A549 (cell line): ENCODE data around the gene DDX54. TPM values are rescaled to one million over a fixed set of nuclear protein-coding genes. Genes with fewer than 3 reads are reported as not detected.

Experiments
- ATAC-seq, 2 experiments: fragments of 200-7000 bp in 1 of 2; fragments of >200 bp in 1 of 2; cut with Nextera tagmentation in 1 of 2; cut with Tn5 transposase in 1 of 2; 3 replicates each; pipeline versions ENCODE4 v1.8.0 to v1.9.1; 2018 to 2020; ENCODE audit warnings: mild to moderate bottlenecking in 1 of 2, moderate library complexity in 1 of 2
- CTCF ChIA-PET: fragments of 300-600 bp; sonication (Branson Sonifier 250); formaldehyde crosslinking; extraction: SDS; loops from one replicate; lab custom pipeline; 2021; ENCODE audit warnings: antibody characterized with exemption, inconsistent platforms; lab: Yijun Ruan, JAX
- POLR2A ChIA-PET: fragments of 350-600 bp; formaldehyde crosslinking; extraction: SDS; loops from one replicate; lab custom pipeline; 2021; ENCODE audit warnings: antibody characterized with exemption, inconsistent platforms; lab: Yijun Ruan, JAX
- DNase-seq, 2 experiments: peaks; one replicate each; pipeline versions ENCODE4 v3.0.0 to v3.0.0-alpha.2; 2011 to 2016; ENCODE audit warnings: low read depth in 1 of 2, low spot score in 1 of 2
- FAIRE-seq: peaks from 2 replicates; lab custom pipeline; 2011; peaks lifted over from hg19 to GRCh38; lab: Jason Lieb, UNC
- H3K27ac ChIP-seq, 2 experiments: fragments of >200 bp; sonication (Bioruptor Twin); formaldehyde crosslinking; 3 replicates each; pipeline ENCODE4 v1.5.1; 2016 to 2017
- H3K4me1 ChIP-seq: fragments of >200 bp; sonication (Bioruptor Twin); formaldehyde crosslinking; 3 replicates; pipeline ENCODE4 v1.6.1; 2016
- H3K4me2 ChIP-seq: fragments of >200 bp; sonication (Bioruptor Twin); formaldehyde crosslinking; 3 replicates; pipeline ENCODE4 v1.6.1; 2016
- H3K4me3 ChIP-seq: fragments of >200 bp; sonication (Bioruptor Twin); formaldehyde crosslinking; 3 replicates; pipeline ENCODE4 v1.5.1; 2016
- H3K9me3 ChIP-seq: fragments of >200 bp; sonication (Bioruptor Twin); formaldehyde crosslinking; 3 replicates; pipeline ENCODE4 v1.6.1; 2016
- CEBPB ChIP-seq, 2 experiments: fragments of >200 bp in 1 of 2; sonication (Bioruptor Twin) in 1 of 2; formaldehyde crosslinking in 1 of 2; IDR thresholded peaks; 2 replicates each; pipeline ENCODE4 v1.6.1; 2012 to 2016
- CTCF ChIP-seq: fragments of >200 bp; sonication (Bioruptor Twin); formaldehyde crosslinking; IDR thresholded peaks from 3 replicates; pipeline ENCODE4 v1.5.1; 2016
- E2F6 ChIP-seq: IDR thresholded peaks from 2 replicates; pipeline ENCODE4 v1.6.1; 2012; ENCODE audit warnings: low read depth, borderline replicate concordance
- EHF ChIP-seq: fragments of 250-450 bp; sonication (Bioruptor Pico); IDR thresholded peaks from 2 replicates; pipeline ENCODE4 v1.5.0; 2020; ENCODE audit warnings: mild to moderate bottlenecking
- EHMT2 ChIP-seq: fragments of 200-600 bp; sonication (generic); IDR thresholded peaks from 2 replicates; pipeline ENCODE4 v1.6.1; 2016; ENCODE audit warnings: antibody characterized with exemption, low read depth, mild to moderate bottlenecking, moderate library complexity
- ESRRA ChIP-seq: fragments of 150-350 bp; IDR thresholded peaks from 2 replicates; pipeline ENCODE4 v1.6.1; 2014; ENCODE audit warnings: mild to moderate bottlenecking, low read length, borderline replicate concordance
- FOSB ChIP-seq: fragments of 250-450 bp; sonication (Bioruptor Pico); IDR thresholded peaks from 2 replicates; pipeline ENCODE4 v1.5.0; 2020; ENCODE audit warnings: mild to moderate bottlenecking, moderate library complexity
- FOSL2 ChIP-seq, 2 experiments: fragments of 450-650 bp in 1 of 2; fragments of >200 bp in 1 of 2; sonication (Bioruptor Twin) in 1 of 2; formaldehyde crosslinking; IDR thresholded peaks; 2 replicates each; pipeline versions ENCODE4 v1.5.0 to v1.6.1; 2016 to 2020; ENCODE audit warnings: mild to moderate bottlenecking in 1 of 2, moderate library complexity in 1 of 2
- FOXS1 ChIP-seq: fragments of 250-450 bp; sonication (Bioruptor Pico); IDR thresholded peaks from 2 replicates; pipeline ENCODE4 v1.5.0; 2020; ENCODE audit warnings: mild to moderate bottlenecking, moderate library complexity
- HDAC2 ChIP-seq: fragments of 200-600 bp; sonication (generic); IDR thresholded peaks from 2 replicates; pipeline ENCODE4 v1.6.1; 2016
- HEYL ChIP-seq: fragments of 250-450 bp; sonication (Bioruptor Pico); IDR thresholded peaks from 2 replicates; pipeline ENCODE4 v1.8.0; 2021; ENCODE audit warnings: mild to moderate bottlenecking, moderate library complexity
- HOXB13 ChIP-seq: fragments of 250-450 bp; sonication (Bioruptor Pico); IDR thresholded peaks from 2 replicates; pipeline ENCODE4 v1.5.0; 2020; ENCODE audit warnings: low read depth, mild to moderate bottlenecking, moderate library complexity
- KDM1A ChIP-seq: fragments of 200-600 bp; sonication (generic); IDR thresholded peaks from 2 replicates; pipeline ENCODE4 v1.6.1; 2016; ENCODE audit warnings: low read depth, mild to moderate bottlenecking
- KDM5A ChIP-seq: fragments of 200-600 bp; sonication (generic); IDR thresholded peaks from 2 replicates; pipeline ENCODE4 v1.6.1; 2016; ENCODE audit warnings: antibody characterized with exemption, mild to moderate bottlenecking
- MAZ ChIP-seq: fragments of 150-350 bp; IDR thresholded peaks from 2 replicates; pipeline ENCODE4 v1.6.1; 2014; ENCODE audit warnings: antibody characterized with exemption, low read depth, low read length, borderline replicate concordance
- MYC ChIP-seq: IDR thresholded peaks from 2 replicates; pipeline ENCODE4 v1.6.1; 2012; ENCODE audit warnings: mild to moderate bottlenecking, inconsistent platforms, low read length, improper control_type of control experiment, borderline replicate concordance
- NFE2L2 ChIP-seq: fragments of 150-350 bp; conservative IDR thresholded peaks from 2 replicates; pipeline ENCODE4 v1.6.1; 2014; ENCODE audit warnings: low read length
- NPAS2 ChIP-seq: fragments of 250-450 bp; sonication (Bioruptor Pico); IDR thresholded peaks from 2 replicates; pipeline ENCODE4 v1.8.0; 2022; ENCODE audit warnings: mild to moderate bottlenecking, moderate library complexity, borderline replicate concordance
- NR3C1 ChIP-seq: fragments of >200 bp; sonication (Bioruptor Twin); formaldehyde crosslinking; IDR thresholded peaks from 3 replicates; pipeline ENCODE4 v1.6.1; 2017
- PBX3 ChIP-seq: IDR thresholded peaks from 2 replicates; pipeline ENCODE4 v1.6.1; 2012
- RAD21 ChIP-seq, 2 experiments: fragments of >200 bp in 1 of 2; sonication (Bioruptor Twin) in 1 of 2; formaldehyde crosslinking in 1 of 2; IDR thresholded peaks in 1 of 2; conservative IDR thresholded peaks in 1 of 2; 2 replicates in 1 of 2; 3 replicates in 1 of 2; pipeline ENCODE4 v1.6.1; 2012 to 2018; ENCODE audit warnings: inconsistent platforms in 1 of 2
- RARB ChIP-seq: fragments of 250-450 bp; sonication (Bioruptor Pico); IDR thresholded peaks from 2 replicates; pipeline ENCODE4 v1.8.0; 2021; ENCODE audit warnings: mild to moderate bottlenecking, moderate library complexity
- REST ChIP-seq: fragments of 200-600 bp; sonication (generic); IDR thresholded peaks from 2 replicates; pipeline ENCODE4 v1.6.1; 2016; ENCODE audit warnings: antibody characterized with exemption, mild to moderate bottlenecking, moderate library complexity
- TFCP2L1 ChIP-seq: fragments of 250-450 bp; sonication (Bioruptor Pico); IDR thresholded peaks from 2 replicates; pipeline ENCODE4 v1.5.0; 2021; ENCODE audit warnings: mild to moderate bottlenecking
- TP53 ChIP-seq: fragments of 250-450 bp; sonication (Bioruptor Pico); IDR thresholded peaks from 2 replicates; pipeline ENCODE4 v1.5.0; 2021; ENCODE audit warnings: mild to moderate bottlenecking, moderate library complexity
- USF2 ChIP-seq: fragments of 450-650 bp; IDR thresholded peaks from 2 replicates; pipeline ENCODE4 v1.6.1; 2014; ENCODE audit warnings: antibody characterized with exemption
- ZC3H11A ChIP-seq: fragments of 450-650 bp; IDR thresholded peaks from 2 replicates; pipeline ENCODE4 v1.6.1; 2014; ENCODE audit warnings: antibody characterized with exemption, mild to moderate bottlenecking
- ZSCAN20 ChIP-seq: fragments of 250-450 bp; sonication (Bioruptor Pico); IDR thresholded peaks from 2 replicates; pipeline ENCODE4 v1.8.0; 2022; ENCODE audit warnings: mild to moderate bottlenecking, moderate library complexity
- WGBS: methylation state at CpG from one replicate; pipeline ENCODE4 v1.1.6; 2017; ENCODE audit errors: missing lambda C conversion rate; 5-methylcytosine and 5-hydroxymethylcytosine counted together
- polyA plus RNA-seq, 4 experiments: library from polyadenylated mRNA; depleted of rRNA in 3 of 4; stranded (reverse); fragments of >200 nt; fragmentation: RNase III in 1 of 4; extraction: RNeasy Plus Mini Kit Qiagen cat#74134 plus additional on column Dnase treatment in 1 of 4; gene quantifications; 2 replicates in 3 of 4; 3 replicates in 1 of 4; pipeline ENCODE4 v1.2.3, GENCODE V29; 2011 to 2017

The DDX54 gene
- polyA plus RNA-seq, 2 of the 4 experiments (the other 2 are of a cell fraction) = 62.4 to 64.5 TPM

GRCh38 chr12:113149361-113150150 is 35.7 kb downstream of the DDX54 start, which contains the start of gene CFAP73:
Gene CFAP73, plus strand, starts transcription at chr12:113149724. Its CDS starts 134 bp downstream, at chr12:113149858.
- Histone ChIP-seq H3K9me3 (peaks cover 9% of the 10 kb centered on the region; the same call in 2 of the 3 replicates), H3K4me2 (peak within 1 kb of the TSS; percentile 36; the same call in 2 of the 3 replicates), H3K4me1 (peaks cover 6% of the 10 kb centered on the region; the same call in 1 of the 3 replicates), H3K4me3 (no peak within 1 kb of the TSS), H3K27ac (no peak within 1 kb of the TSS)
- WGBS = 54% methylated on average over 22 of the region's 22 CpGs
- ChIA-PET POLR2A (no interaction called here), CTCF (interaction anchor here (1.1 to 11.0 kb wide), 6 partner anchors 11 to 100 kb away, joined by 3 to 142 read pairs (median 28); partner anchors contain the start of gene RASAL1)
- ATAC-seq (peak; percentile 60 to 71), DNase-seq (peak; percentile 80 to 82), FAIRE-seq (no peak)
- no peak for TF ChIP-seq KDM1A
- TF ChIP-seq HEYL (CRISPR knock-in tag) = no peak
- TF ChIP-seq TP53 (CRISPR knock-in tag) = no peak
- no peak for TF ChIP-seq KDM5A
- no peak for TF ChIP-seq CTCF
- no peak for TF ChIP-seq TFCP2L1 (CRISPR knock-in tag)
- TF ChIP-seq RARB (CRISPR knock-in tag) = no peak
- TF ChIP-seq FOXS1 (CRISPR knock-in tag) = no peak
- no peak for TF ChIP-seq CEBPB (IDR thresholded peaks at IDR 0.05)
- TF ChIP-seq NFE2L2 = no peak
- no peak for TF ChIP-seq EHMT2
- no peak for TF ChIP-seq HDAC2

GRCh38 chr12:113146999-113147398 is 38.3 kb downstream of the DDX54 start:
- TF ChIP-seq ESRRA = no peak
- TF ChIP-seq MYC = no peak
- TF ChIP-seq CEBPB (IDR thresholded peaks at IDR 0.05) = no peak
- no peak for TF ChIP-seq NPAS2 (CRISPR knock-in tag)
- TF ChIP-seq FOSB (CRISPR knock-in tag) = no peak
- no peak for TF ChIP-seq FOSL2 (IDR thresholded peaks at IDR 0.05)
- no peak for TF ChIP-seq FOSL2 (CRISPR knock-in tag; IDR thresholded peaks at IDR 0.05)
- no peak for TF ChIP-seq E2F6
- no peak for TF ChIP-seq HOXB13 (CRISPR knock-in tag)
- no peak for TF ChIP-seq RAD21 (conservative IDR thresholded peaks at IDR 0.05 in 1 of 2, IDR thresholded peaks at IDR 0.05 in 1 of 2)
- no peak for TF ChIP-seq ZSCAN20
- no peak for TF ChIP-seq PBX3
- TF ChIP-seq NR3C1 = no peak
- TF ChIP-seq EHF (CRISPR knock-in tag) = no peak
- no peak for TF ChIP-seq HEYL (CRISPR knock-in tag)
- no peak for TF ChIP-seq FOXS1 (CRISPR knock-in tag)
- no peak for TF ChIP-seq ZC3H11A
- TF ChIP-seq USF2 = no peak
- no peak for TF ChIP-seq MAZ
- no peak for TF ChIP-seq REST
- Histone ChIP-seq H3K4me2 (no peak overlapping the region), H3K9me3 (peaks cover 9% of the 10 kb centered on the region; the same call in 2 of the 3 replicates), H3K4me1 (peaks cover 6% of the 10 kb centered on the region; the same call in 1 of the 3 replicates), H3K4me3 (no peak overlapping the region), H3K27ac (no peak overlapping the region)
- POLR2A ChIA-PET = no interaction called here
- no peak for FAIRE-seq
- 47% methylated on average over 2 of the region's 2 CpGs for WGBS
- DNase-seq = no peak
- no peak for ATAC-seq
- CTCF ChIA-PET = interaction anchor here (1.2 to 2.8 kb wide), 2 partner anchors 11 to 98 kb away, joined by 3 to 14 read pairs; partner anchors contain the start of gene RASAL1
